Endothelial cell of umbilical vein (primary cell): Measurements from ENCODE around the gene DLEC1.

Experiments
- EZH2 ChIP-seq: IDR thresholded peaks from 2 replicates; pipeline ENCODE4 v1.6.1; 2012; ENCODE audit warnings: borderline replicate concordance, low read depth, mild to moderate bottlenecking, moderate library complexity, low read length, inconsistent platforms; ENCODE audit not compliant: severe bottlenecking
- GATA2 ChIP-seq: IDR thresholded peaks from 2 replicates; pipeline ENCODE4 v1.7.0; 2011; ENCODE audit warnings: low read depth, mild to moderate bottlenecking, moderate library complexity, mixed read lengths, low read length; ENCODE audit not compliant: insufficient read length, insufficient read depth
- JUN ChIP-seq: IDR thresholded peaks from 2 replicates; pipeline ENCODE4 v1.6.1; 2011; ENCODE audit warnings: borderline replicate concordance, low read depth; ENCODE audit not compliant: insufficient read length, insufficient read depth
- MYC ChIP-seq: IDR thresholded peaks from one replicate; pipeline ENCODE4 v1.6.1; 2011; ENCODE audit warnings: mild to moderate bottlenecking, low read depth, low read length
- POLR2A ChIP-seq: IDR thresholded peaks from 2 replicates; pipeline ENCODE4 v1.6.1; 2012; ENCODE audit warnings: low read depth, mild to moderate bottlenecking, control low read depth, low read length
- POLR2AphosphoS5 ChIP-seq: IDR thresholded peaks from 2 replicates; pipeline ENCODE4 v1.6.1; 2012; ENCODE audit warnings: low read depth, mild to moderate bottlenecking, control low read depth, low read length, moderate library complexity; ENCODE audit not compliant: insufficient read depth
- TF ChIP-seq, protein P1 (sequence below), 2 donors: IDR thresholded peaks; 1 replicate in 1 of 2; 2 replicates in 1 of 2; pipeline ENCODE4 v1.5.1; 2011; ENCODE audit warnings: low read length in 2 of 2, mild to moderate bottlenecking in 2 of 2, moderate library complexity in 2 of 2, control low read depth in 1 of 2, inconsistent platforms in 1 of 2, low read depth in 1 of 2; ENCODE audit not compliant: insufficient read depth in 1 of 2; ENCODE audit errors: extremely low read depth in 1 of 2
- TF ChIP-seq, protein P2 (sequence below): IDR thresholded peaks from 2 replicates; pipeline ENCODE4 v1.6.1; 2011; ENCODE audit not compliant: insufficient read depth, insufficient read length

DNA sequence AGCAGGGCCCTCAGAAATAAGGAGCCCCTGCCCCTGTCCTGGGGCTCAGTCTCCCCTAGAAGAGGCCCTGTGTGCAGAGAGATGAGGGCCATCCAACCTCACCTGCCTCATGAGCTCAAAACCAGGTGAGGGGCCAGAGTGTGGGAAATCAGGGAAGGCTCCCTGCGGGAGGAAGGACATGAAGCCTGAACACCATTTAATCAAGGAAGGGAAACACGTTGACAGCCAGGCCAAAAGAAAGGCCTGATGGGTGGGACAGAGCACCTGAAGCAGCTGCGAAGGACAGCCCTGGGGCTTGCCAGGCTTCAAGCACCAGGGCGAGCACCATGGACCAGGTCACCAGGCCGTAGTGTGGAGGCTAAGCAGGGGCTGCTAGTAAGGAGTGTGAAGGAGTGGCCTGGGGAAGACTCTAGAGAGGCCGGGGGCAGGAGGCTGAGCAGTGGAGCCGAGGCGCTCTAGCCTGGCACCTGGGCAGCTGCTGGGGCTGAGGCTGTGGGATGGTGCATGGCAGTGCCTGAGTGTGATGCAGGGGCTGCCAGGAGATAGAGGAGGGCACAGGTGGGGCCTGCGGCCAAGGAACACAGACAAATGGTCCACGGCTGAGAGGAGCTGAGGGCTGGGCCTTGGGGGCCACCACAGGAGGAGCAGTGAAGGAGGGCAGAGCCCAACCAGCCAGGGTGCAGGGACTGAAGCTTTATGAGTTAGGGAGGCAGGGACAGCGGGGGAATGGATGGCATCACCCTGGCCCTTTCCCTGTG lies 81.9 kb downstream of the DLEC1 start:
- TF ChIP-seq GATA2, result no peak
- no peak for TF ChIP-seq POLR2A
- TF ChIP-seq POLR2AphosphoS5, result no peak
- TF ChIP-seq, protein P1, sequence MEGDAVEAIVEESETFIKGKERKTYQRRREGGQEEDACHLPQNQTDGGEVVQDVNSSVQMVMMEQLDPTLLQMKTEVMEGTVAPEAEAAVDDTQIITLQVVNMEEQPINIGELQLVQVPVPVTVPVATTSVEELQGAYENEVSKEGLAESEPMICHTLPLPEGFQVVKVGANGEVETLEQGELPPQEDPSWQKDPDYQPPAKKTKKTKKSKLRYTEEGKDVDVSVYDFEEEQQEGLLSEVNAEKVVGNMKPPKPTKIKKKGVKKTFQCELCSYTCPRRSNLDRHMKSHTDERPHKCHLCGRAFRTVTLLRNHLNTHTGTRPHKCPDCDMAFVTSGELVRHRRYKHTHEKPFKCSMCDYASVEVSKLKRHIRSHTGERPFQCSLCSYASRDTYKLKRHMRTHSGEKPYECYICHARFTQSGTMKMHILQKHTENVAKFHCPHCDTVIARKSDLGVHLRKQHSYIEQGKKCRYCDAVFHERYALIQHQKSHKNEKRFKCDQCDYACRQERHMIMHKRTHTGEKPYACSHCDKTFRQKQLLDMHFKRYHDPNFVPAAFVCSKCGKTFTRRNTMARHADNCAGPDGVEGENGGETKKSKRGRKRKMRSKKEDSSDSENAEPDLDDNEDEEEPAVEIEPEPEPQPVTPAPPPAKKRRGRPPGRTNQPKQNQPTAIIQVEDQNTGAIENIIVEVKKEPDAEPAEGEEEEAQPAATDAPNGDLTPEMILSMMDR (IDR thresholded peaks at IDR 0.05; ENCODE audit: extremely low read depth in 1 of 2, insufficient read depth in 1 of 2, low read depth in 1 of 2, low read length in 2 of 2), result no peak
- TF ChIP-seq EZH2, result no peak
- TF ChIP-seq JUN, result no peak
- TF ChIP-seq, protein P2, sequence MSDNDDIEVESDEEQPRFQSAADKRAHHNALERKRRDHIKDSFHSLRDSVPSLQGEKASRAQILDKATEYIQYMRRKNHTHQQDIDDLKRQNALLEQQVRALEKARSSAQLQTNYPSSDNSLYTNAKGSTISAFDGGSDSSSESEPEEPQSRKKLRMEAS, result no peak
- no peak for TF ChIP-seq MYC
